AG09309 (cell line): ENCODE data around the gene KCNK4.

Experiments used
- DNase-seq: peaks from one replicate; pipeline ENCODE4 v3.0.0-alpha.2; 2010; ENCODE audit warnings: low read depth
- H3K4me3 ChIP-seq: 2 replicates; pipeline ENCODE4 v1.5.1; 2011; ENCODE audit warnings: mild to moderate bottlenecking, low read depth, low read length, moderate library complexity; ENCODE audit not compliant: control insufficient read depth
- TF ChIP-seq, protein P1 (sequence below): IDR thresholded peaks from 2 replicates; pipeline ENCODE4 v1.5.1; 2011; ENCODE audit warnings: mild to moderate bottlenecking, low read depth, low read length, inconsistent platforms; ENCODE audit not compliant: insufficient read depth, control insufficient read depth; ENCODE audit errors: missing control alignments

Gene KCNK4

DNA sequence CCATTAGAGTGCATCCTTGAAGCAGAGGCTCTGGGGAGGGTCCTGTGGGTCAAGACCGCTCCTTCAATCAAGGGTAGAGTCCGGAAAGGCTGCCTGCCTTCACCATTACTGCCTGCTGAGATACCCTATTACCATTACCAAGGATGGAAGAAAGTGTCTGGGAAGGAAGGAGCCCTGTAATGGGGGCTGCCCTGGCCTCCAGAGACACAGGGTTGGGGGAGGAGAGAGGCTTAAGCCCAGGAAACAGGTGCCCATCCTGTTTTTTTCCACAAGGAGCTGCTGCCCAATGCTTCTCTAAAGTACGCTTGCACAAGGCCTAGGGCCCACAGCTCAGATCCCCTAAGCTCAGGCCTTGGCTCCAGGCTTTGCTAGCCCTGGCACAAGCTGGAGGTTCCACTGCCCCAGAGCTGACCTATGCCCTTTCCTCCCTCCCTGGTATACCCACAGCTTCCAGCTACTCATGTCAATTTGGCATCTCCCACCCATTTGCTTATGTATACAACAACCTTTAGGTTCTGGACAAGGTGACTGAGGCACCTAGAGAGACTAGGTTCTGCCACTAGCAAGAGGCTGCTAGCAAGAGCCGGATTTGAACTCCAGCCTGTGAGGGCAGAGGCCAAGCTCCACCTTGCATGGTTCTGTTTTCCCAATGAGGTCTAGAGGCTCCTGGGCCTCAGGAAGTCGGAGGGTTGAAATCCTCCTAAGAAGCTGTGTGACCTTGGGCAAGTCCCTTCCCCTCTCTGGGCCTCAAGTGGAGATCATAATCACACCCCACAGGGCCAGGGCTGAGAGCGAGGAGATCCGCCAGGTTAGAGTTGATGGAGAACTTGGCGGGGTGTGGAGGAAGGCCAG is 41.3 kb upstream of the KCNK4 start:
- DNase-seq = no peak
- TF ChIP-seq, protein P1, sequence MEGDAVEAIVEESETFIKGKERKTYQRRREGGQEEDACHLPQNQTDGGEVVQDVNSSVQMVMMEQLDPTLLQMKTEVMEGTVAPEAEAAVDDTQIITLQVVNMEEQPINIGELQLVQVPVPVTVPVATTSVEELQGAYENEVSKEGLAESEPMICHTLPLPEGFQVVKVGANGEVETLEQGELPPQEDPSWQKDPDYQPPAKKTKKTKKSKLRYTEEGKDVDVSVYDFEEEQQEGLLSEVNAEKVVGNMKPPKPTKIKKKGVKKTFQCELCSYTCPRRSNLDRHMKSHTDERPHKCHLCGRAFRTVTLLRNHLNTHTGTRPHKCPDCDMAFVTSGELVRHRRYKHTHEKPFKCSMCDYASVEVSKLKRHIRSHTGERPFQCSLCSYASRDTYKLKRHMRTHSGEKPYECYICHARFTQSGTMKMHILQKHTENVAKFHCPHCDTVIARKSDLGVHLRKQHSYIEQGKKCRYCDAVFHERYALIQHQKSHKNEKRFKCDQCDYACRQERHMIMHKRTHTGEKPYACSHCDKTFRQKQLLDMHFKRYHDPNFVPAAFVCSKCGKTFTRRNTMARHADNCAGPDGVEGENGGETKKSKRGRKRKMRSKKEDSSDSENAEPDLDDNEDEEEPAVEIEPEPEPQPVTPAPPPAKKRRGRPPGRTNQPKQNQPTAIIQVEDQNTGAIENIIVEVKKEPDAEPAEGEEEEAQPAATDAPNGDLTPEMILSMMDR = no peak
- H3K4me3 ChIP-seq = no peak overlapping the region

DNA sequence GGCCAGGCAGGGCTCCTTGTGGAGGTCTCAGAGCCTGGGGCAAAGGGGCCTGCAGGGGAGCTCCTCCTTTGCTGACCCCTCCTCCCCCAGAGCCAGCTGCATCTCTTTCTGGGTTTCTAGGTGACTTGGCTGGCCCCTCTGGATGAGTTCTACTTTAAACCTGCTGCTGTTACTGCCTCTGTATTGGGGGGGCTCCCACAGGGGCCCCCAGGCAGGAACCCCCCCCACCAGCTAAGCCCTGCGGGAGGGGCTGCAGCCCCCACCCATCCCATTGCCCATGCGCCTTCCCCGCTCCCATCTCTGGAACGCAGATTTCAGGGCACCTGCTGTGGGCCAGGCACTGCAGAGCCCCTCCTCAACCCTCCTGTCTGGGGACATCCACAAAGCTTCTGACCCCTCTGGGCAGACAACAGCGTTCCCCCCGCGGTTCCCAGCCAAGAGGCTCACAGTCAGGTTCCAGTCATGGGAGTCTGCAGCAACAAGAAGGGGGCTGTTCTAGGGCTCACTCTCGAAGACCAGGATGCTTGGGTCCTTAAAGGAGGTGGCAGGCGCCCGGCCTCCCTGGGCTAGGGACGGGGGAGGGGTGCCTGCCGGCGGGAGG is 40.6 kb upstream of the KCNK4 start:
- TF ChIP-seq, protein P1 = no peak
- no peak for DNase-seq
- H3K4me3 ChIP-seq = peak overlapping the region; percentile 66

DNA sequence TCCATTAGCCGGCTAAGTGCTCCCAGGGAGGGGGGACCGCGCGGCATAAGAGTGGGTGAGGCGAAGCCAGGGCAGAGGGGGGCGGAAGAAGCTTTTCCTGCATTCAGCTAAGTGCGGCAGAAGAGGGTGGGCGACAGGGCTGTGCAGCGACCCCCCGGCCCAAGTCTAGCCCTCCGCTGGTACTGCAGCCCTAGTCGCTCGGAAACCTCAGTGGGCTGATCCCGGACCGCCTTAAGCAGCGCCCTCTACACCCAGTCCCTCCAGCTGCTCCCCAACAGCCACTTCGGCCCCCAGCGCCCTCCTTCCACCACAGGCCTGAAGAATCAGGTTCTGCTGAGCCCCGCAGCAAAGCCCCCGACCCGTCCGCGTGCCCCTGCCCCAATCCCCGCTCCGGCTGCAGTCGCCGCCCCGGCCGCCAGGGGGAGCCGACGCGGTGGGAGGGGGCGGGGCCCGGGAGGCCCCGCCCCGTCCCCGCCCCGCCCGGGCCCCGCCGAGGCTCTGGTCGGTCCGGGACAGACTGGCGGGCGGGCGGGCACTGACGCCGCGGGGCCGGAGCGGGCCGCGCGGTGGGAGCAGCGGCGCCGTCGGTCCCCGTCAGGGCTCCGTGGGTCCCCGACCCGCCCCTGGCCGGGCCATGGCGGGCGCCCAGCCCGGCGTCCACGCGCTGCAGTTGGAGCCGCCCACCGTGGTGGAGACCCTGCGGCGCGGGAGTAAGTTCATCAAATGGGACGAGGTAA is 39.9 kb upstream of the KCNK4 start, which contains the start of gene PLCB3:
PLCB3 (plus strand) TSS at position 515 of the 737 bp plus-strand sequence; CDS start at position 635, 120 bp downstream.
- no peak for DNase-seq
- TF ChIP-seq, protein P1 = peak; percentile 50
- H3K4me3 ChIP-seq = peak within 1 kb of the TSS; percentile 92

DNA sequence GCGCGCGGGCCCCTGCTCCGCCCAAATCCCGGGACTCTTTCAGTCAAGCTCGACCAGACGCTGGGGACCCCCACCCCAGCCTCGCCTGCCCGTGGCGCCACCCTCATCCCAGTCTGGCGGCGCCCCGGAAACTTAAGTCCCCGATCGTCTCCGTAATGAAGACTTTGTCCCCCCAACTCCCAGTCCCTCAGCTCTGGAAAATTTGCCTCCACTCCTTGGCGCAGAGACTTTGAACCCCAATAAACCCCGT is 39.4 kb upstream of the KCNK4 start:
- DNase-seq = no peak
- TF ChIP-seq, protein P1 = no peak
- peak overlapping the region; percentile 92 for H3K4me3 ChIP-seq

DNA sequence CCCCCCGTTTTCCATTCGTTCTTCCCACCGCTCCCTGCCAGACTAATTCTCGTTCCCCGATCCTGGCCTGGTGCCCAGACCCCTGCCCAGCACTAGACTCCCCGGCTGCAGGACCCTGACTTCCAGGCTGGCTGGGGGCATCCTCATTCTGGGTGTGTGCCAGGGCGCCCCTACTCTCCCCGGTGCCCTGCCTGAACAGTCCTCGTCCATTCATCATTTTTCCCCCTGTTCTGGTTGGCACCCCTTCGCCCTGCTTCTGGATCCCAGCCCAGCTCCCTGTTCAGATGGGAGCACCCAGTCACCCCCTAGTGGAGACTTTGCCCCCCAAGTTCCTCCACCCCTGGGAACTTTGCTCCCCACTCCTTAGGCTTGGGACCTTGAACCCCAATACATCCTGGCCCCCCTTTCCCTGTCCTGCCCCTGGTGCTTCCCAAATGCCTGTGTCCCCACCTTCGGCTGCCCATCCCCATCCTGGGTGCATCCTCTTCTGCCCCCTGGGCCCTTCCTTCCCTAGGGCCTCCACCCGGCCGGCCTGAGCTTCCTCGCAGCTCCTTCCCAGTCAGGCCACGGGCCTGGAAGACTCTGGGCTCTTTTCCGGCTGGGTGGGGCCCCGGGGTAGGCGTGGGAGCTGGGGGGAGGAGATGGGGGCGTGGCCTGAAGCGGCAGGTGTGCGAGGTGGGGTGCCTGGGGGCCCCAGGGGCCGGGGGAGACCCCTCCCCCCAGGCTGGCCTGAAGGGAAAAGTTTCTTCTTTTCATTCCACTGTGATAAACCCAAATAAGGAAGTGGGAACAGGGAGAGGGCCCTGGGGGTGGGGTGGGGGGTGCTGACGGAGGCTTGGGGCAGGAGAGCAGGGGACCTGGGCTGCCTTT is 38.9 kb upstream of the KCNK4 start:
- TF ChIP-seq, protein P1 = peak; percentile 58
- peak overlapping the region; percentile 92 for H3K4me3 ChIP-seq
- no peak for DNase-seq

DNA sequence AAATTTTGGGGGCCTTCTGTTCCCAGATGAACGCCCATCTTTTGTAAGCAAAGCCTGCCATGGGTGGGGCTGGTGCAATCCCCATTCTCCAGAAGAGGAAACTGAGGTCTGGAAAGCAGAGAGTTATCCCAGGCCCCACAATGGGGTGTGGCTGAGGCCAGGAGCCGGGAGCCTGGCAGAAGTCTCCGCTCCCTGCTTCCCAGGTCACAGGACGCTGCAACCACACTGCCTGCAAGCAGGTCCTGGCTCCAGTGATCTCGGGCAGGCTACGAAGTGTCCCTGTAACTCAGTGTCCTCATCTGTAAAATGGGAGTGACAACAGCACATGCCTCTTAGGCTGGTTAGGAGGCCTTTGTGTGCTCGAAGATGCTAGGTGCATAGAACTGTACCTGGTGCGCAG is 38.1 kb upstream of the KCNK4 start:
- peak overlapping the region; percentile 92; the same call in 1 of the 2 replicates for H3K4me3 ChIP-seq
- DNase-seq = no peak

More for the DNA sequence above, 38.1 kb upstream of the KCNK4 start:
- TF ChIP-seq, protein P1 = no peak
